NCI-H526 (cell line): ENCODE data around the gene GALNTL6.

Source experiments
- DNase-seq, 2 experiments: peaks; one replicate each; lab custom pipeline; 2025; lab: John Stamatoyannopoulos, UW

GALNTL6 gene

GRCh38 chr4:171993247-171993646, 180.0 kb downstream of the GALNTL6 start:
- DNase-seq = no peak

DNA sequence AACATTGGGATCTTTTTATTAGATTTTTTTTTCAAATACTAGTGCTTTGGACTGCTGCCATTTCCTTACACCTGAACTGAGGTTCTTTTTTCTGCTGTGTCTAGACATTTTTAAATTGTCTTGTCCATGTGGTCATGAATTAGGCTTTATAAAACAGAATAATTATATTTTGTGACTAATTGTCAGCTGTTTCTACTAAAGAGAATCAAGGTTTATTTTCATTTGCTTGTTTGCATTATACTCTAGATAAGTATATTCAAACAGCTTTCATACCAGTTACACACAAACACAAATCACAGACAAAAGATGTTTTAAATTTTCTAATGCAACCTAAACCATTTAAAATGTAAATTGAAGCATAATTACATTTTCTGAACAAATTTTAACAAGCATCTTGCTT, 194.7 kb downstream of the GALNTL6 start:
- no peak for DNase-seq

GRCh38 chr4:172009446-172010230, 196.4 kb downstream of the GALNTL6 start:
- DNase-seq = no peak

DNA sequence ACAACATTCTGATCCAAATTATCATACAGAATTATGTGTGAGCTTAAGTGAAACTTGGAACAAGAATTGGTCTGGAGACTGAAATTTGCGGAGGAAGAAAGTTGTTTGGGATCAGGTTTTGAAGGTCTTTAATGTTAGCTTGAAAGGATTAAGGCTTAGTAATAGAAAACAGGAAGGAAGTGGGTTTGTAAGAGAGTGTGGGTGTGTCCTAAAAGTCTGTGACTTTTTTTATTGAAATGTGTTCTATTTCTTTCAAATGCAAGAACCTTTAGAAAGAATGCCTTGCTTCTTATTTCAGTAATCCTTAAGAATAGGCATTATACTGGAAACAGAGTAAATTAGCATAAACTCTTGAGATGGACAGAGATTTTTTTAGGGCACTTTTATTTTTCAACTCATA, 198.0 kb downstream of the GALNTL6 start:
- no peak for DNase-seq

DNA sequence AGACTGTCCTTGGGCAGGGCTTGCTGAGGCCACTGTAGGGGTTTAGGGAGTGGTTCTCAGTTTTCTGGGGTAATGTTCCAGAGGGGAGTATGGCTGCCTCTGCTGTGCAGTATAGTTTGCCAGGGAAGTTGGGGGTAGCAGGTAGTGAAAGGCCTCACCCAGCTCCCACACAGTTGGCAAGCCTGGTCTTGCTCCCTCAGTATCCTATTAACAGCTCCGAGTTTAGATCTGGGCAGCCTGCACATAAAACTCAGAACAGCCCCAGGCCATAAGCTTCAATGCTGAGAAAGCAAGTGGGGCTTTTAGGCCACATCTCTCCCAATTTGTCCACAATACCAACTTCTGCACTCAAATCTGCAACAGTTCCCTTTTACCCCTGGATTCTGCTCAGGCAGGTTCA, 205.2 kb downstream of the GALNTL6 start:
- no peak for DNase-seq

DNA sequence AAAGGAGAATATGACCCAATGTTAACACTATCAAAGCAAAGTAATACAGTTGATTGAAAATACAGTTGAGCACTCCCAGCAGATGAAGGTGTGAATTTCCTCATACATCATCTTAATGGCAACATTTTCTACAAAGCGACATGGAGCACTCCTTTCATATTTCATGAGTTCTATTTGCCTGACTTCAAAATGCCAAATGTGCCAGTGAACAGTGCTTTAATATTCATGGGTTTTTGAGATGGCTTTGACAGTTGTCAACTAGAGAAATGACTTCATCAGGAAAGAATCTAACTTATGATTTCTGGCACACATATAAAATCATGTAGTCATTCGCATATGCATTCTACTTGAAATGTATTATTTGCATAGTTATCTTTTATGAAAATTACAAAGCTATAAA, 222.4 kb downstream of the GALNTL6 start:
- no peak for DNase-seq

- no peak for DNase-seq
Measured at GRCh38 chr4:172040766-172041165, 227.6 kb downstream of the GALNTL6 start.

DNA sequence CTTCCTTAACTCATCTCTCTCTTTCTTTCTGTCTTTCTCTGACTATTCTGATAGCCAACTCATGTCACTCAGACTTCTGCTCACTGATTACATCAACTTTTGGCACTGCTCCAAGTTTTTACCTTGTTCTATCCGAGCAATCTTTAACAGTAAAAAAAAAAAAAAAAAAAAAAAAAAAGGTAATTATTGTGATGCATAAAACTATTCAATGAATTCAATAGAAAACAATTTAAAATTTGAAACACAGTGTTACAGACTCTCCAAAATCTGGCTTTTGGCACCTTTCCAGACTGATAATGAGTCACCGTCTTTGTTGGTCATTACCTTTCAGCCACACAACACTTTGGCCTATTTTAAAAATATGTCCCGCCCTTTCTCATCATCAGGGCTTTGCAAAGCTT, 229.5 kb downstream of the GALNTL6 start:
- no peak for DNase-seq

GRCh38 chr4:172045981-172046380, 232.8 kb downstream of the GALNTL6 start:
- no peak for DNase-seq

DNA sequence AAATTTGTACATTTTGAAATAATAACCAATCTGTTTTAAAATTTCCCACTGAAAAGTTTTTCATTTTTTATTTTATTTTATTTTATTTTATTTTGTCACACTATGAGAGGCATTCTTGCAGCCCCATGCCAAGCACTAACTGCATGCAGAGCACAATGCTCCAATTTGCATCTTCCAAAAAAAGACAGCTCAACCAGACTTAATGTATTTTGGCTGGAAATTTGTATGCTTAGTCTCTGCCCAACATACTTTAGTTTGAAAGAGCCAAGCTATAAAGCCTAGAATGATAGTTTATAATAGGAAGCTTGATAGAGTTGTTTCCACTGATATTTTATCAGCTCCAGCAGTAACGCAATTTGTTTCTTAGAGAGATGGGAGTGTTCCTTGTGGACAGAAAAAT, 235.5 kb downstream of the GALNTL6 start:
- DNase-seq = no peak

DNA sequence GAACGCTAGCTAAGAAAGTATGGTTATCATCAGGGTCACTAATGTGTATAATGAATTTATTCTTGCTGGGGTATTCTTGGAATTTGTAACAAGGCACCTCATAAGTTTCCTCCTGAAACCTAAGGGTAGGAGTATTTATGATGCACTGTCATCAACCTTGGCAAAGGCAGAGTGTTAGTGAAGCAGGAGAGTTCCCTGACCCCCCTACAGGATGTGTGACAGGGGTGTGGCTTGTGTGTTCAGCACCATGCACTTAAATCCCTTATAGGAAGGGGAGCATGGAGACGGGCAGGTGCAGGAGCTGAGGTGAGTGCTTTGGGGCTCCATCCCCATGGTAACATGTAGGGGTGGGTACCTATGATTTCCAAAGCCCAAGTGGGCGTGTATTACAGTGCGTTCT, 237.7 kb downstream of the GALNTL6 start:
- no peak for DNase-seq

- no peak for DNase-seq
Measured at GRCh38 chr4:172055046-172055445, 241.8 kb downstream of the GALNTL6 start.

DNA sequence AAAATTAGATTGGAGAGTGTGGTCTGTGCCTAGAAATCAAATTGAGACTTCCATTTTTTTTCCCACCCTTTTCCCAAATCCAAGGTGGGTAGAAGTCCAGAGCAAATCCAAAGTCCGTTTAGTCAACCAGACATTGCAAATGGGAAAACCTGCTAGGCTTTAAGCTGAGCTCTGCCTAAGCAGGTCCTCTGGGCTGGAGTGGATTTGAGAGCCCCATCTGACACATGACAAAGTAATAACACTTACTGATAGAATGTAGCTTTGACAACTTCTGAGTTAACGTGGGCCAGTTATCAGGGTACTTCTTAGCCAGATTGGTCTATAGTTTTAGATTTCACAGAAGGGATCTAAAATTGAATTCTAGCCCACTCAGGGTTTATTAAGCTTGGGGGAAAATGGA, 242.3 kb downstream of the GALNTL6 start:
- no peak for DNase-seq

- DNase-seq = no peak
Measured at GRCh38 chr4:172061204-172061603, 248.0 kb downstream of the GALNTL6 start.

DNA sequence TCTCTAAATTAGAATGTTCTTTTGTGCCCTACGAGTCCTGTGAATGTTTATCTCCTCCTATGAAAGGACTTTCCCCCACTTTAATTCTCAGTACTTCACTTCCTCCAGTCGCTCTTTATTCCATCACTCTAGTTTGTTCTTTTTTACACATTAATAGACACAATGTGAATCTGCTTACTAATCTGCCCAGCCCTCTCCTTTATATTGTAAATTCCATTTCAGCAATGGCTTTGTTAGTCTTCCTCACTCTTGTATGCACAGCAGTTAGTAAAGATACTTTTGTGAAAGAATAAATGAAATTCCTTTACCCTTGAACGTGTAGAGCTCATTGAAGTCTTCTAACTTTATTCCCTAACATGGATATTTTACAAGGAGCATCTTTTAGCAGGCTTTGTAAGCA, 255.3 kb downstream of the GALNTL6 start:
- DNase-seq = no peak

DNA sequence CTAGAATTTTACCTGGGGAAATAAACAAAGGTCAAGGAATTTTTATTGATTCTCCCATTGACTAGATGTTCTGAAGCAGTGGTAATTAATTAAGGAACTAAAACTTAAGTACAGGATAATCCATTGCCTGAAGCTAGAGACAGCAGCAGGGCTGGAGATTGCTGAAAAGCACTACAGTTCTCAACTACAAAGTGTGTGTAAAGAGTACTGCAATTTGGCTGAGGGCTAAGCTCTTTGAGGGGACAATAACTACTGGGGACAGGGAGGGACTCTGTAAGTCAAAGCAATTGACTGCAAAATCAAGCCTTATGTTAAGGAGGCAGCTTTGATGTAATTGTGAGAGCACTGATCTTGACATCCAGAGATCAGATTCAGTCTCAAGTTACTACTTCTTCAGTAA, 260.4 kb downstream of the GALNTL6 start:
- DNase-seq = no peak

DNA sequence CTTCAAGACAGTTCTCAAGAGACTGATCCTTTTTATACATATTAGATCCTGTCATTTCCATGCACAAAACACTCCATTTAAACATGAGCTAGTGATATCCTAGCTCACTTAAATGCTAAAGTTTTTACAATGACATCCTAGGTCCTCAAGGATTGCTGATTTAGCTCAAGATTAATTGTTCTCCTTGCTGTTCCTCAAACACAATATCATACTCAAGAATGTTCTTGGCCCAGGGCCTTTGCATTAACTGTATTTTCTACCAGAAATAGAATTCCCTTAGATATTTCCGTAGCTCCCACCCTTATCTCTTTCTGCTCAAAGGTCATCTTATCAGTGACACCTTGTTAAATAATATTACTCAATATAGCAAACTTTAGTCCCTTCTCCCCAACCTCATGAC, 270.1 kb downstream of the GALNTL6 start:
- DNase-seq = no peak

DNA sequence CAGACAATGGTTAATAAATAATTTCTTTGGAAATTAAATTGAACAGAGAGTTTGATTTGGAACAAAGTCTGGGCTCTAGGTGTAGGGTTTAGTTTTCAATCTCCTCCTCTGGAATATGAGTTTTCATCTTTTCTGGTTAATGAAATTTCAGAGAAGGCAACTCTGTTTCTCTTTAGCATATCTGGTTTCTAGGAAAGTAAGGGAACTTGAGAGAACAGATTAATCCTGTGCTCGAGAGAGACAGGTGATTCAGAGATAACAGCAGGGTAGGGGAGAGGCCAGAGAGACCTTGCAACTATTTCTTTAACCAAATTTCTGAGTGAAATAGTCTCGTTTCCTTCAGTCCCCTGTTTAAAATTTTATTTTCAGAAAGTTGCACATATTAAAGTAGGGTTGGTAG, 275.4 kb downstream of the GALNTL6 start:
- DNase-seq = no peak

- no peak for DNase-seq
Measured at GRCh38 chr4:172095161-172095560, 282.0 kb downstream of the GALNTL6 start.

- no peak for DNase-seq
Measured at GRCh38 chr4:172096786-172097185, 283.6 kb downstream of the GALNTL6 start.

DNA sequence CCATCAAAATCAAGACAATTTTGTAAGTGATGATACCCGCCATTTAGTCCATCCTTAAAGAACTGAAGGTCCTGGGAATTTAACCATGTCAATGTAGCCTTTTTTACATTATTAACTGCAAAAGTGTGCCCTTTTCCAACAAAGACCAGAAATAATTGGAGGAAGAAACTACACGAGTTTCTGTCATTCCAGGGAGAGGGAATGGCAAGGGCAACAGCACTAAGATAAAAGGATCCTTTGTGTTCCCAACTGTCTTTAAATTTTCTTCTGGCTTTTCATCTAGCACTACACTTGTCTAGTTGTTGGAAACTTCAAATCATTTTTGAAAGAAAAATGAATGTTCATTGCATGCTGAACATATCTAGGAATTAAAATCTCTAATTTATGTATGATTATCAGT, 286.2 kb downstream of the GALNTL6 start:
- DNase-seq = no peak

- DNase-seq = no peak
Measured at GRCh38 chr4:172103456-172103855, 290.3 kb downstream of the GALNTL6 start.

GRCh38 chr4:172104539-172104938, 291.3 kb downstream of the GALNTL6 start:
- DNase-seq = no peak

- no peak for DNase-seq
Measured at GRCh38 chr4:172105918-172106317, 292.7 kb downstream of the GALNTL6 start.
